ENCODE data around the gene C11orf16. TPM values are rescaled to one million over a fixed set of nuclear protein-coding genes. Genes with fewer than 3 reads are reported as not detected.
A peak's percentile ranks its signal among the peaks of the same experiment; 100 is the strongest.
"Not testable (repeated sequence)": the region's sequence is repeated elsewhere in the genome, so short reads cannot be mapped to it uniquely, and the experiment has no call there.

The C11orf16 gene
- total RNA-seq, 2 experiments from 2014 or later, result not detected

DNA sequence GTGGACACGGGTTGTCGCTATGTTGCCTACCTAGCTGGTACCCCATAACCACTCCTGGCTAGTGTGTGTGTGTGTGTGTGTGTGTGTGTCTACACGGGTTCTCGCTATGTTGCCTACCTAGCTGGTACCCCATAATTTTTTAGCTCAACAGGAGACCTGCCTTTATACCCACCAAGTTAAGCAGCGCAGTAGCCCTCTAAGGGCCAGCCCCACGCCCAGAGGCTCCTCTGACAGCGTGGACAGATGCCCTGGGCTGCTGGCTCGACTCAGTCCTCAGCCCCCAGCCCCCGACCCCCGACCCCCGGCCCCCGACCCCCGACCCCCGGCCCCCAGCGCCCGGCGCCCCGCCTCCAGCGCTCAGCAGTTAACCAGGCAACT, 22.1 kb downstream of the C11orf16 start:
- peaks cover 6% of the 10 kb centered on the region for H3K36me3 Mint-ChIP-seq
- peak overlapping the region; percentile 18 for H3K27ac Mint-ChIP-seq
- H3K4me3 Mint-ChIP-seq, result peak overlapping the region; percentile 94
- H3K9me3 Mint-ChIP-seq, result no peaks in the 10 kb centered on the region
- CTCF ChIA-PET, result interaction anchor here (1.0 to 5.1 kb wide), 2 partner anchors 49 kb away, joined by 3 to 62 read pairs; no protein-coding TSS in a partner anchor
- POLR2A ChIA-PET, result interaction anchor here (0.6 to 3.3 kb wide), 2 partner anchors 43 to 54 kb away, joined by 3 to 9 read pairs; partner anchors contain the start of gene TMEM9B
- peaks cover 46% of the 10 kb centered on the region for H3K4me1 Mint-ChIP-seq (ENCODE audit: low read depth)
- no peak for DNase-seq
- intact Hi-C loops (cut with micrococcal nuclease), result loop anchor here (1.0 to 5.0 kb wide), 8 partner anchors 54 to 656 kb away; partner anchors contain the start of gene TMEM9B
- no peaks in the 10 kb centered on the region for H3K27me3 Mint-ChIP-seq

- POLR2A ChIA-PET, result no interaction called here
- H3K9me3 Mint-ChIP-seq, result no peaks in the 10 kb centered on the region
- intact Hi-C loops (cut with micrococcal nuclease), result no loop called here
- CTCF ChIA-PET, result interaction anchor here (0.7 to 1.0 kb wide), 2 partner anchors 41 to 94 kb away, joined by 4 read pairs; no protein-coding TSS in a partner anchor
- H3K4me1 Mint-ChIP-seq (ENCODE audit: low read depth), result peaks cover 33% of the 10 kb centered on the region
- no peaks in the 10 kb centered on the region for H3K27me3 Mint-ChIP-seq
- no peak overlapping the region for H3K27ac Mint-ChIP-seq
- H3K4me3 Mint-ChIP-seq, result no peak overlapping the region
- no peak for DNase-seq
- no peaks in the 10 kb centered on the region for H3K36me3 Mint-ChIP-seq
Measured at GRCh38 chr11:8908099-8908498, 24.6 kb downstream of the C11orf16 start.

- H3K27me3 Mint-ChIP-seq, result no peaks in the 10 kb centered on the region
- H3K4me3 Mint-ChIP-seq, result no peak overlapping the region
- no peak overlapping the region for H3K27ac Mint-ChIP-seq
- DNase-seq, result no peak
- intact Hi-C loops (cut with micrococcal nuclease), result no loop called here
- ChIA-PET CTCF (no interaction called here), POLR2A (no interaction called here)
- peaks cover 2% of the 10 kb centered on the region for H3K9me3 Mint-ChIP-seq
- H3K36me3 Mint-ChIP-seq, result no peaks in the 10 kb centered on the region
- peaks cover 29% of the 10 kb centered on the region for H3K4me1 Mint-ChIP-seq (ENCODE audit: low read depth)
Measured at GRCh38 chr11:8907116-8907515, 25.6 kb downstream of the C11orf16 start.

GRCh38 chr11:8905528-8906165, 27.1 kb downstream of the C11orf16 start:
- POLR2A ChIA-PET, result interaction anchor here (0.6 kb wide), 1 partner anchor 251 kb away, joined by 4 read pairs; no protein-coding TSS in a partner anchor
- peaks cover 3% of the 10 kb centered on the region for H3K27me3 Mint-ChIP-seq
- intact Hi-C loops (cut with micrococcal nuclease), result no loop called here
- no peak overlapping the region for H3K4me3 Mint-ChIP-seq
- CTCF ChIA-PET, result no interaction called here
- peaks cover 29% of the 10 kb centered on the region for H3K4me1 Mint-ChIP-seq (ENCODE audit: low read depth)
- H3K9me3 Mint-ChIP-seq, result peaks cover 7% of the 10 kb centered on the region
- H3K27ac Mint-ChIP-seq, result no peak overlapping the region
- no peak for DNase-seq
- no peaks in the 10 kb centered on the region for H3K36me3 Mint-ChIP-seq

GRCh38 chr11:8899119-8899753, 33.5 kb downstream of the C11orf16 start:
- ChIA-PET CTCF (no interaction called here), POLR2A (no interaction called here)
- peaks cover 3% of the 10 kb centered on the region for H3K27me3 Mint-ChIP-seq
- intact Hi-C loops (cut with micrococcal nuclease), result no loop called here
- no peak overlapping the region for H3K27ac Mint-ChIP-seq
- peaks cover 6% of the 10 kb centered on the region for H3K36me3 Mint-ChIP-seq
- H3K9me3 Mint-ChIP-seq, result peaks cover 28% of the 10 kb centered on the region
- H3K4me3 Mint-ChIP-seq, result no peak overlapping the region
- DNase-seq, result no peak
- H3K4me1 Mint-ChIP-seq (ENCODE audit: low read depth), result no peaks in the 10 kb centered on the region

DNA sequence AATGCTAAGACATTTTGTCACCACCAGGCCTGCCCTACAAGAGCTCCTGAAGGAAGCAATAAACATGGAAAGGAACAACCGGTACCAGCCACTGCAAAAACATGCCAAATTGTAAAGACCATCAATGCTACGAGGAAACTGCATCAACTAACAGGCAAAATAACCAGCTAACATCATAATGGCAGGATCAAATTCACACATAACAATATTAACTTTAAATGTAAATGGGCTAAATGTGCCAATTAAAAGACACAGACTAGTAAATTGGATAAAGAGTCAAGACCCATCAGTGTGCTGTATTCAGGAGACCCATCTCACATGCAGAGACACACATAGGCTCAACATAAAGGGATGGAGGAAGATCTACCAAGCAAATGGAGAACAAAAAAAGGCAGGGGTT, 41.6 kb downstream of the C11orf16 start:
- H3K4me1 Mint-ChIP-seq (ENCODE audit: low read depth); DNase-seq; H3K36me3 Mint-ChIP-seq; POLR2A ChIA-PET; CTCF ChIA-PET; intact Hi-C loops (cut with micrococcal nuclease); H3K27ac Mint-ChIP-seq; H3K4me3 Mint-ChIP-seq: not testable (repeated sequence)
- peaks cover 12% of the 10 kb centered on the region for H3K9me3 Mint-ChIP-seq
- H3K27me3 Mint-ChIP-seq, result peaks cover 17% of the 10 kb centered on the region

DNA sequence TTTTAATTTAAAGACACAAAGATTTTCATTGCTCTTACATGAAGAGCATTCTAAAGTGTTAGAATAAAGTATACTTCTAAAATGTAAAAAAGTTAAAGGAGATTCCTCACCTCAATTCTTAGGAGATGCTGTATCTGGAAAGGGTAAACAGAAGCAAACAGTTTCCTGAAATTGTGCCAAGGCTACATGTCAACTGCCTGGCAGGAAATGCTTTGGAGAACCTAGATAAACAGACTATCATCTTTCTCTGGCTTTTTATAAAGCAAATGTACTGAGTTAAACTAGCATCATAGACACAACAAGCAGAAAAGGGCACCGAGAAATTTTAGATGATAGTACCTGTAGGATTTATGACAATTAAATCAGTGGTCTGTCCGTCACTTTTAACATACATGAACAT, 46.4 kb downstream of the C11orf16 start:
- Mint-ChIP-seq H3K27me3 (peaks cover 17% of the 10 kb centered on the region), H3K4me3 (no peak overlapping the region), H3K9me3 (peaks cover 11% of the 10 kb centered on the region), H3K4me1 (ENCODE audit: low read depth) (no peaks in the 10 kb centered on the region), H3K36me3 (no peaks in the 10 kb centered on the region), H3K27ac (no peak overlapping the region)
- ChIA-PET CTCF (no interaction called here), POLR2A (no interaction called here)
- no peak for DNase-seq
- intact Hi-C loops (cut with micrococcal nuclease), result no loop called here

DNA sequence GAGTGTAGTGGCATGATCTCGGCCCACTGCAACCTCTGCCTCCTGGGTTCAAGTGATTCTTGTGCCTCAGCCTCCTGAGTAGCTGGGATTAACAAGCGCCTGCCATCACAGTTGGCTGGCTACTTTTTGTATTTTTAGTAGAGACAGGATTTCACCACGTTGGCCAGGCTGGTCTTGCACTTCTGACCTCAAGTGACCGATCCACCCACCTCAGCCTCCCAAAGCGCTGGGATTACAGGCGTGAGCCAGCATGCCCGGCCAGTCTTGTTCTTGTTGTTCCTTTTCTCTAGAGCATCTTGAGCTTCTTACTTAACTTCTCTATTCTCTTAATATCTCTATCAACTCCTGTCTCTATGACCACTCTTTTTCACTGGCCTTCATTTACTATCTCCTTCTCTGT, 51.2 kb downstream of the C11orf16 start:
- H3K4me1 Mint-ChIP-seq (ENCODE audit: low read depth); H3K4me3 Mint-ChIP-seq; POLR2A ChIA-PET; intact Hi-C loops (cut with micrococcal nuclease); H3K27ac Mint-ChIP-seq; DNase-seq; H3K36me3 Mint-ChIP-seq; CTCF ChIA-PET; H3K9me3 Mint-ChIP-seq: not testable (repeated sequence)
- peaks cover 15% of the 10 kb centered on the region for H3K27me3 Mint-ChIP-seq

GRCh38 chr11:8878771-8879170, 54.0 kb downstream of the C11orf16 start:
- Mint-ChIP-seq H3K27me3 (peaks cover 9% of the 10 kb centered on the region), H3K4me3 (no peak overlapping the region), H3K27ac (no peak overlapping the region), H3K36me3 (no peaks in the 10 kb centered on the region), H3K4me1 (ENCODE audit: low read depth) (no peaks in the 10 kb centered on the region), H3K9me3 (no peaks in the 10 kb centered on the region)
- intact Hi-C loops (cut with micrococcal nuclease), result no loop called here
- POLR2A ChIA-PET, result no interaction called here
- no peak for DNase-seq
- CTCF ChIA-PET, result no interaction called here

DNA sequence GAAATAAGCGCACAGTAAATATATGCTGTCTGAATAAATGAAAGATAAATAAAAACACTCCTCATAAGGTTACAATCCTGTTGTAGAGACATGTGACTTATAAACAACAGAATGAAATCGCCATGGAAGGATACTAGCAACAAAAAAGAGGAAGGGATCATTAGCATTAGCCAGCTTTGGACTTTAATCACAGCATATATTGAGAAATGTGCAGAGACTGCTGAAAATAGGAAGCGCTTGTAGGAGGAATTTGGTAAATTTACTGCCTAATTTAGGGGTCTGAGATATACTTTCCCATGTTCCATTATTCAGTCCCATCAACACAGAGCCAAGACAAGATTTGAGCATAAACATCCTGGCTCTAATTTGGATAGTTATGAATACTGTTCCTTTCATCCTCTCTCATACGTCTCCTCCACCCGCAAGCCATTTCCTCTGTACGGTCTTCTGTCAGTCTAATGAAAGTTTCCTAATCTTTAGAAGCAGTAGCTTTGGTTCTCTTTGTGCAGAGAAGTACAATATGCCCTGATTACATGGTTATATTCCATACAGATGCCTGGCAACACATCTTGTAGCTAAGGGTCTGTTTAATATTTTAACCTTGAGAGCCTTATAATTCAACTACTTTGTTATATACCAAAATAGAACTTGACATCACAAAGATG, 58.9 kb downstream of the C11orf16 start:
- Mint-ChIP-seq H3K36me3 (no peaks in the 10 kb centered on the region), H3K27me3 (peaks cover 31% of the 10 kb centered on the region), H3K9me3 (no peaks in the 10 kb centered on the region), H3K4me1 (ENCODE audit: low read depth) (peaks cover 6% of the 10 kb centered on the region), H3K27ac (no peak overlapping the region), H3K4me3 (no peak overlapping the region)
- CTCF ChIA-PET, result no interaction called here
- intact Hi-C loops (cut with micrococcal nuclease), result no loop called here
- POLR2A ChIA-PET, result no interaction called here
- no peak for DNase-seq

DNA sequence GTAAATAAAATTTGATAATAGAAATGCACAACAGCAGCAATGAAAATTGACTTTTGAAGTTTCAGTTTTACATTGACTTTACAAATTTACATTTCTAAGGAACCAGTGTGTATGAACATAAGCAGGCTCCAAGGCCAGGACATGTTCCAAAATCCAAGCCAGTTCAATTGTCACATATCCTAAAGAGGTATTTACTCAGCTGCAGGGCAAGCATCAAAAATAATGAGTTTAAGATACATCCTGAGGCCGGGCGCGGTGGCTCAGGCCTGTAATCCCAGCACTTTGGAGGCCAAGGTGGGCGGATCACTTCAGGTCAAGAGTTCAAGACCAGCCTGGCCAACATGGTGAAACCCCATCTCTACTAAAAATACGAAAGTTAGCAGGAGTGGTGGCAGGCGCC, 60.8 kb downstream of the C11orf16 start:
- Mint-ChIP-seq H3K4me3 (no peak overlapping the region), H3K36me3 (no peaks in the 10 kb centered on the region), H3K27me3 (peaks cover 36% of the 10 kb centered on the region), H3K4me1 (ENCODE audit: low read depth) (peaks cover 6% of the 10 kb centered on the region), H3K27ac (no peak overlapping the region), H3K9me3 (no peaks in the 10 kb centered on the region)
- no peak for DNase-seq
- CTCF ChIA-PET, result no interaction called here
- intact Hi-C loops (cut with micrococcal nuclease), result no loop called here
- POLR2A ChIA-PET, result no interaction called here

DNA sequence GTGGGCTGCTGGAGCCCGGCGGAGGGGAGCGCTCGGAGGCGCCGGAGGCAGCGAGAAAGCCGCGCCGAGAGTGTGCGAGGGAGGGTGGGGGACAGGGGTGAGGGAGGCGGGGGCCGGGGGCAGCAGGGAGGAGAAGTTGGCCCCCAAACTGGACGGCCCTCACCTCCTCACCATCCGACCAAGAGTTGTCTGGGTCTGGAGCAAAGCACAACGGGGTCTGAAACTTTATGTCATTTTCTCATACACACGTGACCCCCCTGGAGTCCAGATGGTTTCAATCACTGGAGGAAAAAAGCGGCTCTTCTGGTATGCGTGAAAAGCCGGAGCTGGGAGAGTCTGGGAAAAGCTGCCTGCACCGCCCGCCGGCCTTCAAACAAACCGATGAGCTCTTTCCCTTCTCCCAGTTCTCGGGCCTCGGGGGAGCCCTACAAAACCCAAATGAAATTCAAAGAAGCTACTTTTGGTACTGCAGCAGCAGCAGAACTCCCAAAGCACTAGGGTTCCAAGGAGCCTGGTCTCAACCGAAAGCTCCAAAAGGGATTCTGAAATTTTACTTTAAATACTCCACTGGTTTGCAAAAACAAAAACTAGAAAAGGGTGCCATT, 61.5 kb downstream of the C11orf16 start:
- intact Hi-C loops (cut with micrococcal nuclease), result no loop called here
- Mint-ChIP-seq H3K36me3 (no peaks in the 10 kb centered on the region), H3K27me3 (peaks cover 36% of the 10 kb centered on the region), H3K4me1 (ENCODE audit: low read depth) (peaks cover 6% of the 10 kb centered on the region), H3K9me3 (no peaks in the 10 kb centered on the region), H3K27ac (no peak overlapping the region), H3K4me3 (peak overlapping the region; percentile 16)
- POLR2A ChIA-PET, result no interaction called here
- DNase-seq, result no peak
- CTCF ChIA-PET, result no interaction called here
